Pulmonary artery endothelial cell (primary cell): ENCODE results near the gene CDYL2. TPM values are rescaled to one million over a fixed set of nuclear protein-coding genes. Genes with fewer than 3 reads are reported as not detected.

Experiments used
- DNase-seq: peaks from one replicate; pipeline ENCODE4 v3.0.0-alpha.2; 2011; ENCODE audit warnings: low read depth, low spot score
- total RNA-seq: library from RNA; depleted of rRNA; stranded (reverse); fragments of >200 nt; gene quantifications from 2 replicates; pipeline ENCODE4 v1.2.3, GENCODE V29; 2014

CDYL2 gene
- total RNA-seq, 1 donor from 2014 or later: 32.3 TPM

DNA sequence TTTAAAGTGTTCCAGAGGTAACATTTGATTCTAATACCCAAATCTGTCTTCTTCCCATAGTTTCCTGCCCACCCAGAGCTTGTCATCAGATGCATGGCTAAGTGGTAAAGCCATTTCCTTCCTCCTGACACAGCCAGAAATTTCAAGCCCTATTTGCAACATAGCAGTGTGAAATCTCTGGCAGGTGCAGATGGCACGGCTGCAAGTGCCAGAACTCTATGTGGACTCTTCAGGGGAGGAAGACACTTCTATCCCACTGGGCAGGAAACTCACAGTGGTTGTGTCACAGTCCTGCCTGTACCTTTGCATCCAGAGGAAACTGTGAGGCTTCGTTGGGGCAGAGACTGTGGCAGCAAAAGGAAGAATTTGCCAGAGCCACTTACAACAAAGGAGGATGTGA is 250.4 kb downstream of the CDYL2 start:
- no peak for DNase-seq

DNA sequence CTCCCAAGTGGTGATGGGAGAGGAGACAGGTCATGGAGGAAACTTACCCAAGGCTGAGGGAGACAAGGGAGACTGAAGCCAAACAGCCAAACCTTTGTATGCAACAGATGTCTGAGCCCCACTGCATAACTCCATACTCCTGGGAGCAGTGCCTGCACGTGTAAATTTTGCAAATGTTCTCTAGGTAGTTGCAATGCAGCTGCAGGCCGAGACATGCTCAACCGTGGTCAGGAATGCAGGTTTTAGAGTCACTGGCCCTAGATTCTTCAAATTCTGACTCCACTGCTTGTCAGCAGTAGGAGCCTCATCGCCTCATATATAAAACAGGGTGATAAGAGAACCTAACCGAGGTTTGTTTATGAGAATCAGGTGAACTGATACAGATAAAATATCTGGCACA is 252.1 kb downstream of the CDYL2 start:
- no peak for DNase-seq

Other genes with a start within 250 kb of the CDYL2 start
- 50.1 and 67.4 TPM in 2 replicates for gene CMC2, start 202.3 kb upstream of the CDYL2 start, total RNA-seq
- 43.7 and 81.7 TPM in 2 replicates for gene CENPN, start 202.6 kb upstream of the CDYL2 start, total RNA-seq
- 29.9 and 36.6 TPM in 2 replicates for gene ATMIN, start 231.2 kb upstream of the CDYL2 start, total RNA-seq